Measurements from ENCODE around the gene RBM19.

- TF ChIP-seq, protein P1, sequence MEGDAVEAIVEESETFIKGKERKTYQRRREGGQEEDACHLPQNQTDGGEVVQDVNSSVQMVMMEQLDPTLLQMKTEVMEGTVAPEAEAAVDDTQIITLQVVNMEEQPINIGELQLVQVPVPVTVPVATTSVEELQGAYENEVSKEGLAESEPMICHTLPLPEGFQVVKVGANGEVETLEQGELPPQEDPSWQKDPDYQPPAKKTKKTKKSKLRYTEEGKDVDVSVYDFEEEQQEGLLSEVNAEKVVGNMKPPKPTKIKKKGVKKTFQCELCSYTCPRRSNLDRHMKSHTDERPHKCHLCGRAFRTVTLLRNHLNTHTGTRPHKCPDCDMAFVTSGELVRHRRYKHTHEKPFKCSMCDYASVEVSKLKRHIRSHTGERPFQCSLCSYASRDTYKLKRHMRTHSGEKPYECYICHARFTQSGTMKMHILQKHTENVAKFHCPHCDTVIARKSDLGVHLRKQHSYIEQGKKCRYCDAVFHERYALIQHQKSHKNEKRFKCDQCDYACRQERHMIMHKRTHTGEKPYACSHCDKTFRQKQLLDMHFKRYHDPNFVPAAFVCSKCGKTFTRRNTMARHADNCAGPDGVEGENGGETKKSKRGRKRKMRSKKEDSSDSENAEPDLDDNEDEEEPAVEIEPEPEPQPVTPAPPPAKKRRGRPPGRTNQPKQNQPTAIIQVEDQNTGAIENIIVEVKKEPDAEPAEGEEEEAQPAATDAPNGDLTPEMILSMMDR (conservative IDR thresholded peaks at IDR 0.05 in 1 of 2, IDR thresholded peaks at IDR 0.05 in 1 of 2; ENCODE audit: extremely low read depth in 1 of 2, insufficient read depth in 1 of 2, low read depth in 1 of 2, low read length in 2 of 2) = no peak
- TF ChIP-seq EZH2 (IDR thresholded peaks at IDR 0.05; ENCODE audit: borderline replicate concordance, low read length) = no peak
These were observed 125.6 kb downstream of the RBM19 start for GRCh38 chr12:113840401-113841042.
